Muscle of leg (tissue), 11 donors: ENCODE data around the gene ZNF804B. TPM values are rescaled to one million over a fixed set of nuclear protein-coding genes. Genes with fewer than 3 reads are reported as not detected.

Experiments
- DNase-seq: peaks from one replicate; pipeline ENCODE4 v3.0.0; 2013
- H3K27ac ChIP-seq: one replicate; pipeline ENCODE4 v1.5.1; 2013; ENCODE audit warnings: mild to moderate bottlenecking, low read length, control low read depth
- H3K27me3 ChIP-seq: one replicate; pipeline ENCODE4 v1.6.1; 2013; ENCODE audit warnings: low read length; ENCODE audit not compliant: control insufficient read depth, insufficient read depth
- H3K36me3 ChIP-seq: one replicate; pipeline ENCODE4 v1.6.1; 2013; ENCODE audit warnings: low read length; ENCODE audit not compliant: control insufficient read depth, insufficient read depth
- H3K4me1 ChIP-seq: one replicate; pipeline ENCODE4 v1.6.1; 2013; ENCODE audit warnings: low read length; ENCODE audit not compliant: control insufficient read depth, insufficient read depth
- H3K4me3 ChIP-seq: one replicate; pipeline ENCODE4 v1.5.1; 2013; ENCODE audit warnings: low read length, control low read depth
- H3K9me3 ChIP-seq: replicated peaks from 2 replicates; pipeline ENCODE4 v1.6.1; 2013; ENCODE audit warnings: low read depth, low read length; ENCODE audit not compliant: control insufficient read depth
- WGBS: methylation state at CpG from one replicate; pipeline ENCODE4 v1.1.5; 2013; ENCODE audit warnings: missing lambda C conversion rate; ENCODE audit not compliant: insufficient coverage; 5-methylcytosine and 5-hydroxymethylcytosine counted together
- polyA plus RNA-seq, 8 donors: library from polyadenylated mRNA; unstranded; fragments of 120-200 nt; gene quantifications; one replicate each; pipeline versions ENCODE4 v1.2.1 to v1.2.3, GENCODE V29; 2013; ENCODE audit warnings: inconsistent platforms in 1 of 8, low replicate concordance in 1 of 8; ENCODE audit not compliant: insufficient read length in 8 of 8, insufficient read depth in 1 of 8
- total RNA-seq: library from RNA; stranded (reverse); fragments of 120-200 nt; gene quantifications from one replicate; pipeline ENCODE4 v1.2.4, GENCODE V29; 2013

The ZNF804B gene
- total and polyA plus RNA-seq, 9 donors = under 0.01 to 0.05 TPM; not detected in 7

- H3K9me3 ChIP-seq = no peaks in the 10 kb centered on the region
- no peaks in the 10 kb centered on the region for H3K27me3 ChIP-seq
- no peaks in the 10 kb centered on the region for H3K4me1 ChIP-seq
- H3K4me3 ChIP-seq = no peak overlapping the region
- no peak overlapping the region for H3K27ac ChIP-seq
- H3K36me3 ChIP-seq = no peaks in the 10 kb centered on the region
- no peak for DNase-seq
These were observed 13.3 kb downstream of the ZNF804B start for GRCh38 chr7:88772776-88773175.

- Histone ChIP-seq H3K27ac (no peak overlapping the region), H3K4me1 (no peaks in the 10 kb centered on the region), H3K9me3 (no peaks in the 10 kb centered on the region), H3K36me3 (no peaks in the 10 kb centered on the region), H3K4me3 (no peak overlapping the region), H3K27me3 (no peaks in the 10 kb centered on the region)
- no peak for DNase-seq
These were observed 16.3 kb downstream of the ZNF804B start for GRCh38 chr7:88775838-88776237.

GRCh38 chr7:88787777-88788176 lies 28.3 kb downstream of the ZNF804B start:
- no peaks in the 10 kb centered on the region for H3K4me1 ChIP-seq
- H3K4me3 ChIP-seq = no peak overlapping the region
- H3K27ac ChIP-seq = no peak overlapping the region
- H3K36me3 ChIP-seq = no peaks in the 10 kb centered on the region
- no peaks in the 10 kb centered on the region for H3K27me3 ChIP-seq
- DNase-seq = no peak
- 73% methylated on average over 2 of the region's 2 CpGs for WGBS
- no peaks in the 10 kb centered on the region for H3K9me3 ChIP-seq

GRCh38 chr7:88789480-88790064 lies 30.1 kb downstream of the ZNF804B start:
- Histone ChIP-seq H3K4me1 (no peaks in the 10 kb centered on the region), H3K27ac (no peak overlapping the region), H3K36me3 (no peaks in the 10 kb centered on the region), H3K4me3 (no peak overlapping the region), H3K9me3 (no peaks in the 10 kb centered on the region), H3K27me3 (no peaks in the 10 kb centered on the region)
- peak; percentile 16 for DNase-seq
- no CpG with 5 or more reads among the region's 2 CpGs for WGBS

- WGBS = 73% methylated on average over 4 of the region's 4 CpGs
- Histone ChIP-seq H3K4me3 (no peak overlapping the region), H3K4me1 (no peaks in the 10 kb centered on the region), H3K27me3 (no peaks in the 10 kb centered on the region), H3K36me3 (no peaks in the 10 kb centered on the region), H3K9me3 (no peaks in the 10 kb centered on the region), H3K27ac (no peak overlapping the region)
- DNase-seq = no peak
These were observed 32.4 kb downstream of the ZNF804B start for GRCh38 chr7:88791891-88792290.

- H3K4me1 ChIP-seq = no peaks in the 10 kb centered on the region
- no peaks in the 10 kb centered on the region for H3K36me3 ChIP-seq
- H3K4me3 ChIP-seq = no peak overlapping the region
- no peak for DNase-seq
- H3K27ac ChIP-seq = no peak overlapping the region
- H3K9me3 ChIP-seq = no peaks in the 10 kb centered on the region
- H3K27me3 ChIP-seq = no peaks in the 10 kb centered on the region
- no CpG with 5 or more reads among the region's 3 CpGs for WGBS
These were observed 32.9 kb downstream of the ZNF804B start for GRCh38 chr7:88792361-88792760.

- H3K4me1 ChIP-seq = no peaks in the 10 kb centered on the region
- H3K4me3 ChIP-seq = no peak within 1 kb of the TSS
- H3K27me3 ChIP-seq = no peaks in the 10 kb centered on the region
- H3K9me3 ChIP-seq = no peaks in the 10 kb centered on the region
- no peaks in the 10 kb centered on the region for H3K36me3 ChIP-seq
- H3K27ac ChIP-seq = no peak within 1 kb of the TSS
- WGBS = 72% methylated on average over 3 of the region's 7 CpGs
- DNase-seq = no peak
These were observed 36.1 kb downstream of the ZNF804B start, which contains the start of gene TEX47 for GRCh38 chr7:88795553-88795952. TEX47 (minus strand) TSS chr7:88795737; CDS start chr7:88794942, 795 bp downstream.

GRCh38 chr7:88801046-88801445 lies 41.5 kb downstream of the ZNF804B start:
- no peaks in the 10 kb centered on the region for H3K36me3 ChIP-seq
- H3K27ac ChIP-seq = no peak overlapping the region
- H3K4me3 ChIP-seq = no peak overlapping the region
- no peaks in the 10 kb centered on the region for H3K27me3 ChIP-seq
- H3K4me1 ChIP-seq = no peaks in the 10 kb centered on the region
- H3K9me3 ChIP-seq = no peaks in the 10 kb centered on the region
- WGBS = 55% methylated on average over 2 of the region's 3 CpGs
- no peak for DNase-seq

GRCh38 chr7:88806280-88807037 lies 47.0 kb downstream of the ZNF804B start:
- H3K27me3 ChIP-seq = no peaks in the 10 kb centered on the region
- WGBS = no CpG with 5 or more reads among the region's 2 CpGs
- H3K4me3 ChIP-seq = no peak overlapping the region
- DNase-seq = no peak
- H3K27ac ChIP-seq = no peak overlapping the region
- H3K4me1 ChIP-seq = no peaks in the 10 kb centered on the region
- no peaks in the 10 kb centered on the region for H3K36me3 ChIP-seq
- no peaks in the 10 kb centered on the region for H3K9me3 ChIP-seq

- H3K4me3 ChIP-seq = no peak overlapping the region
- no peak overlapping the region for H3K27ac ChIP-seq
- no peak for DNase-seq
- no peaks in the 10 kb centered on the region for H3K36me3 ChIP-seq
- H3K4me1 ChIP-seq = no peaks in the 10 kb centered on the region
- no peaks in the 10 kb centered on the region for H3K27me3 ChIP-seq
- no peaks in the 10 kb centered on the region for H3K9me3 ChIP-seq
These were observed 59.1 kb downstream of the ZNF804B start for GRCh38 chr7:88818552-88818951.
